GM12891 (cell line): ENCODE data around the gene NDFIP1.

Experiments
- POLR2A ChIP-seq: IDR thresholded peaks from 2 replicates; pipeline ENCODE4 v1.6.1; 2011; ENCODE audit warnings: low read depth, low read length, control low read depth
- POLR2AphosphoS5 ChIP-seq: IDR thresholded peaks from 2 replicates; pipeline ENCODE4 v1.6.1; 2011; ENCODE audit warnings: low read depth, low read length, control low read depth
- POU2F2 ChIP-seq: IDR thresholded peaks from 2 replicates; pipeline ENCODE4 v1.6.1; 2011; ENCODE audit warnings: low read depth, mild to moderate bottlenecking, control low read depth, low read length, moderate library complexity
- SPI1 ChIP-seq: IDR thresholded peaks from 2 replicates; pipeline ENCODE4 v1.6.1; 2011; ENCODE audit warnings: low read depth, low read length, control low read depth
- TAF1 ChIP-seq: IDR thresholded peaks from 2 replicates; pipeline ENCODE4 v1.6.1; 2011; ENCODE audit warnings: low read depth, low read length, control low read depth

- TF ChIP-seq TAF1 (no peak), POLR2AphosphoS5 (no peak), POLR2A (no peak), SPI1 (no peak), POU2F2 (no peak)
These were observed 55.7 kb downstream of the NDFIP1 start for GRCh38 chr5:142164315-142164714.
